GM10266 (cell line): Measurements from ENCODE around the gene FAM9A.

Experiments used
- DNase-seq: peaks from one replicate; pipeline ENCODE4 v3.0.0; 2012; ENCODE audit errors: extremely low spot score
- CTCF ChIP-seq: IDR thresholded peaks from 2 replicates; pipeline ENCODE4 v1.5.1; 2012; ENCODE audit warnings: mild to moderate bottlenecking, low read depth; ENCODE audit not compliant: control insufficient read depth, insufficient read depth; ENCODE audit errors: missing control alignments

FAM9A gene

DNA sequence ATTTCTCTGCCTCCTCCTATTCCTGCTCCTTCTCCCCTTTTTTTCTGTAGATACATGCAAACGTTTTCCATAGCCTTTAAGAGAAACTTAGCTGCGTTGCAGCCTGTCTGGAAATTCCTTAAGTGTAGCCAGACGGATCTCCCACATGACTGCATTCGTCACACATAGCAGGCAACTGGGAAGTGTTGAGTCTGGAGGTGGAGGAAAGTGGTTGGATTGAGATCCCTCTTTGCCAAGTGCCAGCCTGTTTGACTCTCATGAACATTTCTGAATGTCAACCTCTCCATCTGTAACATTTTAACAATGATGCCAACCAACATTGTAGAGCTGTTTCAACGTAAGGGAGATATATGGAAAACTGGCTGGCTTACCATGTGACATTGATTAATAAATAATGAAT lies 45.1 kb upstream of the FAM9A start:
- no peak for TF ChIP-seq CTCF
- DNase-seq, result no peak

DNA sequence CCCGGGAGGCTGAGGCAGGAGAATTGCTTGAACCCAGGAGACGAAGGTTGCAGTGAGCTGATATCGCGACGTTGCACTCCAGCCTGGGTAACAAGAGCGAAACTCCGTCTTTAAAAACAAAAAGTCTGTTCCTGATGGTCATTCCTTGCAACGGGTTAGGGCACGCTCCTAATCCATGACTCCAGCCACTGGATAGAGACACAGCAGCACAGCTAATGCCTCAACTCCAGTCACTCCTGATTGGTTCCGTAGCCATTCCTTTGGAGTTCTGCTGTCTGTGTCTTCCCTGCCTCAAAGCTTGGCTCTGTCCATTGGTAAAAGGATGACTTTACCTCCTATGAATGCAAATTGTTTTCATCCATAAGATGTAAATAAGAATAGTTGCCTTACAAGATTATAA lies 44.3 kb upstream of the FAM9A start:
- no peak for DNase-seq

GRCh38 chrX:8845060-8845459 lies 43.9 kb upstream of the FAM9A start:
- no peak for TF ChIP-seq CTCF
- DNase-seq, result no peak

More for the DNA sequence above, 44.3 kb upstream of the FAM9A start:
- no peak for TF ChIP-seq CTCF

DNA sequence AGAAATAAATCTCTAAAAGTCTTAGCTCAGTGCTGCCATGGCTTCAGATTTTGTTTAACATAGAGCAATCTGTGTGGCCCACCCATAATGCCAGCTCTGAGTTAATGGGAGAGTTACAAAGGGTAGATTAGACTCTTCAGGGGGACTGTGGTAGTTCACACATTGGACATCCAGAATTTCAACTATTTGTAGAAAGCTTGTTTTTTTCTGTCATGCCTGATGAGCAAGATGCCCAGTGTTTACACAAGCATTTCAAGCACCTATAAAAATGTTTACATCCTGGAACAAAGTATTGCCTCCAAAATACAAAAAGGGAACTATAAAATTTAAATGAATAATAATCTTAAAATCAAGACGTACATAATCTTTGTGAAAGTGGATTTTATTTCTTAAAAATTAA lies 43.0 kb upstream of the FAM9A start:
- TF ChIP-seq CTCF, result no peak
- DNase-seq, result no peak

- TF ChIP-seq CTCF, result no peak
- no peak for DNase-seq
Measured at GRCh38 chrX:8841911-8842310, 40.7 kb upstream of the FAM9A start.

GRCh38 chrX:8834392-8834791 lies 33.2 kb upstream of the FAM9A start:
- TF ChIP-seq CTCF, result no peak
- no peak for DNase-seq

GRCh38 chrX:8832582-8833378 lies 31.6 kb upstream of the FAM9A start:
- TF ChIP-seq CTCF, result no peak
- DNase-seq, result no peak
